ENCODE data around the gene CROCC.
"Not testable (repeated sequence)": the region's sequence is repeated elsewhere in the genome, so short reads cannot be mapped to it uniquely, and the experiment has no call there.

DNA sequence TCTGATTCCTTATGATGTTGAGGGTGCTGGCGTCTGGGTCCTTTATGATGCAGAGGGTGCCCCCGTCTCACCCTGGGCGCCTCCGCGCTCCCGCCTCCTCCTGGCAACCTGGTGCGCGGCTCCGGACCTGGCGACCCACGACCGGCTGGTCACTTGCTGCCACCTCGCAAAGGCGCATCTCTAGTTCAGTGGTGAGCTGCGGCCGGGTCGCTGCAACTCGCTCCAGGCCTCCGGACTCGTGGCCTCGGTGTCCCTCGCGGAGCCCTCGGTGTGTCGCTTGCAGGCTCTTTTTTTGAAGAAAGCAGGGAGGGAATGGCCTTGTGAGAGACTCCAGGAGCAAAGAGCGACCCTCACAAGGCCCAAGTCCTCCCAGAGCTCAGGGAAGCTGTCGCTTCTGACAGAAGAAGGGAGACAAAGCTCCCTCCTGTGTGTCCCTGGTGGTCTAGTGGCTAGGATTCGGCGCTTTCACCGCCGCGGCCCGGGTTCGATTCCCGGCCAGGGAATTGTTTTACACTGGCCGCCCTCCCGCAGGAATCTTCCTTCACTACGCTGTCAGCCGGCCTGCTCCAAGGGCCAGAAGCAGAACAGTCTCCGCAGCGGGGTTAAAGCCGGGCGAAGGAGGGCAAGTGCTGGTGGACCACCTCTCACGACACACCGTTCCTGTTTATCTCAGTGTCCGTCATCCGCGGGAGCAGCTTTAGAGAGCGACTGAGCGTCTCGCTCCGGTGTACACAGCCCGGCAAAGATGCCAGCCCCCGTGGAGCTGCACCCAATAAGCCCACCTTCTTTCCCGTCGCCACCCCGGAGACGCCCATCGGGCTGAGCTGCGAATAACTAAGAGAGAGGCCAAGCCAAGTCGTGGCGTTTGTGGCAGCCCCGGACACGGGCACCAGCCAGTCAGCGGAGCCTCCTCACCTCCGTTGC, 49.3 kb upstream of the CROCC start:
- TF ChIP-seq ZC3H10 (CRISPR knock-in tag; IDR thresholded peaks at IDR 0.05), result not testable (repeated sequence)
- TF ChIP-seq, protein P1, sequence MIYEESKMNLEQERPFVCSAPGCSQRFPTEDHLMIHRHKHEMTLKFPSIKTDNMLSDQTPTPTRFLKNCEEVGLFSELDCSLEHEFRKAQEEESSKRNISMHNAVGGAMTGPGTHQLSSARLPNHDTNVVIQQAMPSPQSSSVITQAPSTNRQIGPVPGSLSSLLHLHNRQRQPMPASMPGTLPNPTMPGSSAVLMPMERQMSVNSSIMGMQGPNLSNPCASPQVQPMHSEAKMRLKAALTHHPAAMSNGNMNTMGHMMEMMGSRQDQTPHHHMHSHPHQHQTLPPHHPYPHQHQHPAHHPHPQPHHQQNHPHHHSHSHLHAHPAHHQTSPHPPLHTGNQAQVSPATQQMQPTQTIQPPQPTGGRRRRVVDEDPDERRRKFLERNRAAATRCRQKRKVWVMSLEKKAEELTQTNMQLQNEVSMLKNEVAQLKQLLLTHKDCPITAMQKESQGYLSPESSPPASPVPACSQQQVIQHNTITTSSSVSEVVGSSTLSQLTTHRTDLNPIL (CRISPR knock-in tag; IDR thresholded peaks at IDR 0.05; ENCODE audit: low read depth), result not testable (repeated sequence)

All from SK-N-SH treated with all-trans-retinoic acid at 6 μM for 48 hours (cell line).